K562 (cell line): ENCODE results near the gene ZFTA. TPM values are rescaled to one million over a fixed set of nuclear protein-coding genes. Genes with fewer than 3 reads are reported as not detected.

Source experiments
- CHD2 ChIP-seq: IDR thresholded peaks from 2 replicates; pipeline ENCODE4 v1.6.1; 2011; ENCODE audit warnings: low read depth, low read length
- FOXJ2 ChIP-seq: fragments of 200-800 bp; sonication (Bioruptor generic); IDR thresholded peaks from 2 replicates; pipeline ENCODE4 v1.6.1; 2016; ENCODE audit warnings: missing genetic modification characterization, missing compliant biosample characterization
- KDM1A ChIP-seq, 2 experiments: fragments of 450-650 bp; IDR thresholded peaks; 2 replicates each; pipeline ENCODE4 v1.6.1; 2016; ENCODE audit warnings: mild to moderate bottlenecking in 2 of 2
- NCOA2 ChIP-seq, 2 experiments: fragments of 450-650 bp; IDR thresholded peaks; 2 replicates each; pipeline ENCODE4 v1.6.1; 2018; ENCODE audit warnings: mild to moderate bottlenecking in 2 of 2, moderate library complexity in 1 of 2; ENCODE audit not compliant: partially characterized antibody in 2 of 2
- PURB ChIP-seq: sonication (generic); formaldehyde crosslinking; IDR thresholded peaks from 2 replicates; pipeline ENCODE4 v1.9.0; 2021; ENCODE audit warnings: low read depth, mild to moderate bottlenecking, missing genetic modification reagents
- SMAD2 ChIP-seq: fragments of 150-350 bp; IDR thresholded peaks from 2 replicates; pipeline ENCODE4 v1.6.1; 2014; ENCODE audit warnings: low read depth, mild to moderate bottlenecking, low read length
- ZNF133 ChIP-seq: fragments of 250-450 bp; sonication (Bioruptor Pico); IDR thresholded peaks from 2 replicates; pipeline ENCODE4 v1.4.0; 2020; ENCODE audit warnings: mild to moderate bottlenecking
- ZNF24 ChIP-seq: fragments of 450-650 bp; IDR thresholded peaks from 2 replicates; pipeline ENCODE4 v1.6.1; 2016
- ZNF431 ChIP-seq: sonication (generic); formaldehyde crosslinking; IDR thresholded peaks from 2 replicates; pipeline ENCODE4 v1.8.0; 2022; ENCODE audit warnings: mild to moderate bottlenecking, missing genetic modification reagents
- polyA plus RNA-seq, 8 experiments: library from polyadenylated mRNA; depleted of rRNA in 4 of 8; stranded (reverse) in 5 of 8; unstranded in 3 of 8; fragments of >200 nt; fragmentation: Nextera tagmentation in 2 of 8; fragmentation: Illumina TruSeq in 1 of 8; extraction: Ambion mirVana in 2 of 8; extraction: Trizol in 1 of 8; gene quantifications; 2 replicates each; pipeline versions ENCODE4 v1.2.1 to v1.2.3, GENCODE V29; 2011 to 2014; ENCODE audit warnings: inconsistent platforms in 1 of 8, missing spikeins in 1 of 8
- total RNA-seq, 7 experiments: library from RNA; depleted of rRNA in 6 of 7; stranded (reverse); fragments of >200 nt in 6 of 7; fragmentation: Illumina TruSeq in 2 of 7; extraction: Trizol in 2 of 7; gene quantifications; 2 replicates each; pipeline versions ENCODE4 v1.2.1 to v1.2.3, GENCODE V29; 2011 to 2021; ENCODE audit warnings: low replicate concordance in 1 of 7
- TF ChIP-seq, protein P1 (sequence below), 2 experiments: fragments of 450-650 bp in 1 of 2; sonication (generic) in 1 of 2; formaldehyde crosslinking in 1 of 2; IDR thresholded peaks; 2 replicates each; pipeline versions ENCODE4 v1.7.1 to v1.9.0; 2016 to 2022; ENCODE audit warnings: inconsistent platforms in 1 of 2, mild to moderate bottlenecking in 1 of 2, missing genetic modification reagents in 1 of 2
- TF ChIP-seq, protein P2 (sequence below): fragments of 450-650 bp; IDR thresholded peaks from 2 replicates; pipeline ENCODE4 v1.7.0; 2016; ENCODE audit warnings: borderline replicate concordance
- TF ChIP-seq, protein P3 (sequence below): fragments of 450-650 bp; IDR thresholded peaks from 2 replicates; pipeline ENCODE4 v1.6.1; 2018; ENCODE audit not compliant: partially characterized antibody

The ZFTA gene
- total and polyA plus RNA-seq, 9 of the 15 experiments (the other 6 are each of a cell fraction or from before 2014, with no cell fraction given) = 0.45 to 12.3 (median 2.9) TPM

DNA sequence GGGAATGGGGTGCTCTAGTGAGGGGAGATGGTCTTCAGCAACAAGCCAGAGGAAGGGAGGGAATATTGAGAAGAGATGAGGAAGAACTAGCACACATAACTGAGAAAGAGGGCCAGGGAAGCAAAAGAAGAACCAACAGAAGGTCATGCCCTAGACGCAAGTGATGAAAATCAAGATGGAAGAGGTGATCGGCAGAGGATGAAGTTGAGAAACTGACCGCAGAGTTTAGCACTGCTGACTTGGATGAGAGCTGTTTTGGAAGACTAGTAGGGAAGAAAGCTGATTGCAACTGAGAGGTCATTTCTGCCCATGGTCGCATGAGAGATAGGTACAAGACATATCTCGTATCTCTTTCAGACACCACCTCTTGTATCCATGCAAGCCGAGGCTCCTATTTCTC, 47.6 kb upstream of the ZFTA start (continued):
- TF ChIP-seq, protein P1, sequence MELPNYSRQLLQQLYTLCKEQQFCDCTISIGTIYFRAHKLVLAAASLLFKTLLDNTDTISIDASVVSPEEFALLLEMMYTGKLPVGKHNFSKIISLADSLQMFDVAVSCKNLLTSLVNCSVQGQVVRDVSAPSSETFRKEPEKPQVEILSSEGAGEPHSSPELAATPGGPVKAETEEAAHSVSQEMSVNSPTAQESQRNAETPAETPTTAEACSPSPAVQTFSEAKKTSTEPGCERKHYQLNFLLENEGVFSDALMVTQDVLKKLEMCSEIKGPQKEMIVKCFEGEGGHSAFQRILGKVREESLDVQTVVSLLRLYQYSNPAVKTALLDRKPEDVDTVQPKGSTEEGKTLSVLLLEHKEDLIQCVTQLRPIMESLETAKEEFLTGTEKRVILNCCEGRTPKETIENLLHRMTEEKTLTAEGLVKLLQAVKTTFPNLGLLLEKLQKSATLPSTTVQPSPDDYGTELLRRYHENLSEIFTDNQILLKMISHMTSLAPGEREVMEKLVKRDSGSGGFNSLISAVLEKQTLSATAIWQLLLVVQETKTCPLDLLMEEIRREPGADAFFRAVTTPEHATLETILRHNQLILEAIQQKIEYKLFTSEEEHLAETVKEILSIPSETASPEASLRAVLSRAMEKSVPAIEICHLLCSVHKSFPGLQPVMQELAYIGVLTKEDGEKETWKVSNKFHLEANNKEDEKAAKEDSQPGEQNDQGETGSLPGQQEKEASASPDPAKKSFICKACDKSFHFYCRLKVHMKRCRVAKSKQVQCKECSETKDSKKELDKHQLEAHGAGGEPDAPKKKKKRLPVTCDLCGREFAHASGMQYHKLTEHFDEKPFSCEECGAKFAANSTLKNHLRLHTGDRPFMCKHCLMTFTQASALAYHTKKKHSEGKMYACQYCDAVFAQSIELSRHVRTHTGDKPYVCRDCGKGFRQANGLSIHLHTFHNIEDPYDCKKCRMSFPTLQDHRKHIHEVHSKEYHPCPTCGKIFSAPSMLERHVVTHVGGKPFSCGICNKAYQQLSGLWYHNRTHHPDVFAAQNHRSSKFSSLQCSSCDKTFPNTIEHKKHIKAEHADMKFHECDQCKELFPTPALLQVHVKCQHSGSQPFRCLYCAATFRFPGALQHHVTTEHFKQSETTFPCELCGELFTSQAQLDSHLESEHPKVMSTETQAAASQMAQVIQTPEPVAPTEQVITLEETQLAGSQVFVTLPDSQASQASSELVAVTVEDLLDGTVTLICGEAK (IDR thresholded peaks at IDR 0.05) = no peak
- TF ChIP-seq, protein P1 (CRISPR knock-in tag; IDR thresholded peaks at IDR 0.05) = no peak
- no peak for TF ChIP-seq PURB
- TF ChIP-seq ZNF431 (CRISPR knock-in tag) = no peak
- no peak for TF ChIP-seq NCOA2 (IDR thresholded peaks at IDR 0.05; ENCODE audit: partially characterized antibody in 2 of 2)
- TF ChIP-seq SMAD2 = no peak
- TF ChIP-seq ZNF133 = no peak
- no peak for TF ChIP-seq KDM1A (IDR thresholded peaks at IDR 0.05)
- TF ChIP-seq, protein P2, sequence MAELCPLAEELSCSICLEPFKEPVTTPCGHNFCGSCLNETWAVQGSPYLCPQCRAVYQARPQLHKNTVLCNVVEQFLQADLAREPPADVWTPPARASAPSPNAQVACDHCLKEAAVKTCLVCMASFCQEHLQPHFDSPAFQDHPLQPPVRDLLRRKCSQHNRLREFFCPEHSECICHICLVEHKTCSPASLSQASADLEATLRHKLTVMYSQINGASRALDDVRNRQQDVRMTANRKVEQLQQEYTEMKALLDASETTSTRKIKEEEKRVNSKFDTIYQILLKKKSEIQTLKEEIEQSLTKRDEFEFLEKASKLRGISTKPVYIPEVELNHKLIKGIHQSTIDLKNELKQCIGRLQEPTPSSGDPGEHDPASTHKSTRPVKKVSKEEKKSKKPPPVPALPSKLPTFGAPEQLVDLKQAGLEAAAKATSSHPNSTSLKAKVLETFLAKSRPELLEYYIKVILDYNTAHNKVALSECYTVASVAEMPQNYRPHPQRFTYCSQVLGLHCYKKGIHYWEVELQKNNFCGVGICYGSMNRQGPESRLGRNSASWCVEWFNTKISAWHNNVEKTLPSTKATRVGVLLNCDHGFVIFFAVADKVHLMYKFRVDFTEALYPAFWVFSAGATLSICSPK = no peak
- TF ChIP-seq CHD2 = no peak
- TF ChIP-seq, protein P3, sequence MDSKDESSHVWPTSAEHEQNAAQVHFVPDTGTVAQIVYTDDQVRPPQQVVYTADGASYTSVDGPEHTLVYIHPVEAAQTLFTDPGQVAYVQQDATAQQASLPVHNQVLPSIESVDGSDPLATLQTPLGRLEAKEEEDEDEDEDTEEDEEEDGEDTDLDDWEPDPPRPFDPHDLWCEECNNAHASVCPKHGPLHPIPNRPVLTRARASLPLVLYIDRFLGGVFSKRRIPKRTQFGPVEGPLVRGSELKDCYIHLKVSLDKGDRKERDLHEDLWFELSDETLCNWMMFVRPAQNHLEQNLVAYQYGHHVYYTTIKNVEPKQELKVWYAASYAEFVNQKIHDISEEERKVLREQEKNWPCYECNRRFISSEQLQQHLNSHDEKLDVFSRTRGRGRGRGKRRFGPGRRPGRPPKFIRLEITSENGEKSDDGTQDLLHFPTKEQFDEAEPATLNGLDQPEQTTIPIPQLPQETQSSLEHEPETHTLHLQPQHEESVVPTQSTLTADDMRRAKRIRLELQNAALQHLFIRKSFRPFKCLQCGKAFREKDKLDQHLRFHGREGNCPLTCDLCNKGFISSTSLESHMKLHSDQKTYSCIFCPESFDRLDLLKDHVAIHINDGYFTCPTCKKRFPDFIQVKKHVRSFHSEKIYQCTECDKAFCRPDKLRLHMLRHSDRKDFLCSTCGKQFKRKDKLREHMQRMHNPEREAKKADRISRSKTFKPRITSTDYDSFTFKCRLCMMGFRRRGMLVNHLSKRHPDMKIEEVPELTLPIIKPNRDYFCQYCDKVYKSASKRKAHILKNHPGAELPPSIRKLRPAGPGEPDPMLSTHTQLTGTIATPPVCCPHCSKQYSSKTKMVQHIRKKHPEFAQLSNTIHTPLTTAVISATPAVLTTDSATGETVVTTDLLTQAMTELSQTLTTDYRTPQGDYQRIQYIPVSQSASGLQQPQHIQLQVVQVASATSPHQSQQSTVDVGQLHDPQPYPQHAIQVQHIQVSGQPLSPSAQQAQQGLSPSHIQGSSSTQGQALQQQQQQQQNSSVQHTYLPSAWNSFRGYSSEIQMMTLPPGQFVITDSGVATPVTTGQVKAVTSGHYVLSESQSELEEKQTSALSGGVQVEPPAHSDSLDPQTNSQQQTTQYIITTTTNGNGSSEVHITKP = no peak
- no peak for TF ChIP-seq FOXJ2
- no peak for TF ChIP-seq ZNF24
